CD4-positive, CD25-positive, alpha-beta regulatory T cell (primary cell): ENCODE data around the gene MDN1. TPM values are rescaled to one million over a fixed set of nuclear protein-coding genes. Genes with fewer than 3 reads are reported as not detected.

ENCODE experiments used
- ATAC-seq, 2 donors: fragments of 150-1000 bp; cut with Tn5 transposase; one replicate each; pipeline ENCODE4 v1.10.0; 2021; ENCODE audit warnings: low read depth in 2 of 2, moderate number of reproducible peaks in 2 of 2, moderate library complexity in 1 of 2
- DNase-seq, 3 donors: peaks; one replicate each; pipeline versions ENCODE4 v3.0.0 to v3.0.0-alpha.2; 2012 to 2022; ENCODE audit warnings: mixed read lengths in 1 of 3
- H3K27ac ChIP-seq: one replicate; pipeline ENCODE4 v1.7.0; 2013; ENCODE audit warnings: mild to moderate bottlenecking, low read length; ENCODE audit not compliant: insufficient read depth, poor library complexity, severe bottlenecking
- H3K27me3 ChIP-seq: one replicate; pipeline ENCODE4 v1.7.0; 2013; ENCODE audit warnings: low read length; ENCODE audit not compliant: control insufficient read depth, insufficient read depth
- H3K36me3 ChIP-seq: one replicate; pipeline ENCODE4 v1.7.0; 2013; ENCODE audit warnings: mild to moderate bottlenecking, low read length, moderate library complexity; ENCODE audit not compliant: control insufficient read depth, insufficient read depth
- H3K4me1 ChIP-seq: 2 replicates; pipeline ENCODE4 v1.7.0; 2013; ENCODE audit warnings: mild to moderate bottlenecking, low read length; ENCODE audit not compliant: insufficient read depth, control insufficient read depth, poor library complexity, severe bottlenecking
- H3K4me3 ChIP-seq: one replicate; pipeline ENCODE4 v1.7.0; 2013; ENCODE audit warnings: low read depth, mild to moderate bottlenecking, low read length, moderate library complexity
- H3K9me3 ChIP-seq, 2 experiments: 1 replicate in 1 of 2; 2 replicates in 1 of 2; pipeline ENCODE4 v1.7.0; 2013; ENCODE audit warnings: low read length in 2 of 2, mild to moderate bottlenecking in 1 of 2, moderate library complexity in 1 of 2; ENCODE audit not compliant: control insufficient read depth in 2 of 2
- H3K27ac Mint-ChIP-seq, 3 donors: one replicate each; pipeline ENCODE4 v1.8.0; 2020 to 2022; ENCODE audit warnings: mild to moderate bottlenecking in 3 of 3, mixed read lengths in 3 of 3, moderate library complexity in 2 of 3
- H3K27me3 Mint-ChIP-seq: one replicate; pipeline ENCODE4 v1.8.0; 2022; ENCODE audit warnings: mild to moderate bottlenecking, mixed read lengths
- H3K36me3 Mint-ChIP-seq: one replicate; pipeline ENCODE4 v1.8.0; 2020; ENCODE audit warnings: mixed read lengths
- H3K4me1 Mint-ChIP-seq, 4 donors: one replicate each; pipeline ENCODE4 v1.8.0; 2020 to 2022; ENCODE audit warnings: mixed read lengths in 4 of 4, mild to moderate bottlenecking in 1 of 4
- H3K4me3 Mint-ChIP-seq, 4 donors: one replicate each; pipeline ENCODE4 v1.8.0; 2020 to 2022; ENCODE audit warnings: mild to moderate bottlenecking in 4 of 4, mixed read lengths in 4 of 4, moderate library complexity in 3 of 4
- H3K9me3 Mint-ChIP-seq, 7 donors: one replicate each; pipeline ENCODE4 v1.8.0; 2020 to 2022; ENCODE audit warnings: mixed read lengths in 7 of 7, mild to moderate bottlenecking in 3 of 7, moderate library complexity in 2 of 7
- polyA plus RNA-seq, 4 donors: library from polyadenylated mRNA; unstranded; fragments of 300-500 nt; fragmentation: Illumina TruSeq; gene quantifications; one replicate each; pipeline ENCODE4 v1.2.3, GENCODE V29; 2021
- total RNA-seq: library from RNA; stranded (reverse); gene quantifications from one replicate; pipeline ENCODE4 v1.2.3, GENCODE V29; 2022

The MDN1 gene
- total and polyA plus RNA-seq, 5 donors from 2014 or later, result 5.7 to 49.2 (median 6.9) TPM

- Histone ChIP-seq H3K4me3 (no peak overlapping the region), H3K27me3 (no peaks in the 10 kb centered on the region), H3K9me3 (no peaks in the 10 kb centered on the region), H3K27ac (peak overlapping the region; percentile 35), H3K4me1 (peaks cover 8% of the 10 kb centered on the region), H3K36me3 (no peaks in the 10 kb centered on the region)
- ATAC-seq, result peak; percentile 64 to 80
- Mint-ChIP-seq H3K4me1 (peaks cover 8 to 23% (median 18%) of the 10 kb centered on the region in 4 donors), H3K27me3 (peaks cover 5% of the 10 kb centered on the region), H3K4me3 (no peak overlapping the region), H3K9me3 (peaks cover 0 to 8% (median 0%) of the 10 kb centered on the region in 7 donors), H3K36me3 (peaks cover 3% of the 10 kb centered on the region), H3K27ac (peak overlapping the region; percentile 52 to 71 (median 54))
- peak in 2 of 3 donors; percentile 8 to 80 for DNase-seq
Observed at GRCh38 chr6:89596056-89596455, 223.5 kb downstream of the MDN1 start.

Other genes starting within 250 kb of the MDN1 start
- gene LYRM2, start 181.0 kb downstream of the MDN1 start, total RNA-seq, result 21.8 TPM
- 10 to 100 TPM; 61.6 to 81.4 (median 69.3) TPM for gene LYRM2, start 181.0 kb downstream of the MDN1 start, polyA plus RNA-seq
- gene CASP8AP2, start 10.1 kb upstream of the MDN1 start, total RNA-seq, result 30.8 TPM
- 10 to 100 TPM; 48.4 to 59.2 (median 52.8) TPM for gene CASP8AP2, start 10.1 kb upstream of the MDN1 start, polyA plus RNA-seq
- not detected for gene GJA10, start 74.7 kb upstream of the MDN1 start, total RNA-seq
- not detected for gene GJA10, start 74.7 kb upstream of the MDN1 start, polyA plus RNA-seq